HG02884 (cell line): Measurements from ENCODE around the gene GTPBP1.

ENCODE experiments used
- ATAC-seq: cut with Tn5 transposase; IDR thresholded peaks from one replicate; pipeline ENCODE4 v1.9.1; 2021; ENCODE audit warnings: mild to moderate bottlenecking, moderate library complexity; ENCODE audit not compliant: unreplicated experiment

The GTPBP1 gene

DNA sequence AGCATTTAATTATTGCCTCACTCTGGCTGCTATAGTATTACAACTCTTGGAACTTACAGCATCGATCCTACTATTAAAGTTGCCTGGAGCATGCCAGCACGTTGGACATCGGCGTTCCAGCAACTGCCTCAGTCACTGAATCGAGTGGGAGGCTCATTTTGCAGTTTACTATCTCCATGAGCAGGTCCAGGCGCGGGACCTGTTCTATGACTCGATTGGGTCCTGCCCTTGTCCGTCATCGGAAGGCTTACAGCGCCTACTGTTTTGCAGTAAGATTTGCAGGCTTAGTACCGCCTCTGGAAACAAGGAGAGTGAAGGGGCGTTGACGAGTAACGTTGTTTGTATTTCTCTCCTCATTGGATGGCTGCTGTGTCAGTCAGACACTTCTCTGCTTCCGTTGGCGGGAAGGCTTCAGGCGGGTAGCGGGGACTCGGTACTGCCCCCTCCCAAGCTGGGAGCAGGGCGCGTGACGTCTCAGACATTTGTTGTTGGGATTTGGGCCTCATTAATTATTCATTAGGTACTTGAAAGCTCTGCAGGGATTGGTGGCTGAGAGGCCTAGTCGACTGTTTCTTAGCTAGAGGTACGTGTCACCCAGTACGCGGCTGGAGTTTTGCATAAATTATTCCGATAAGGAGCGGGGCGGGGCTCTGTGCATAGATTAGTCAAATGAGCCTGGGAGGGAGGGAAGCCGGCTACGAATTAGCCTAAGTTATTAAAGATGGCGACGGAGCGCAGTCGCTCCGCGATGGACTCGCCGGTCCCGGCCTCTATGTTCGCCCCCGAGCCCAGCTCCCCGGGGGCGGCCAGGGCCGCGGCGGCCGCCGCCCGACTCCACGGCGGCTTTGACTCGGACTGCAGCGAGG lies at the start of gene GTPBP1:
TSS of gene GTPBP1 (plus strand) at position 710 of the 866 bp plus-strand sequence. CDS start at position 722, 12 bp downstream.
- peak; percentile 64 for ATAC-seq

DNA sequence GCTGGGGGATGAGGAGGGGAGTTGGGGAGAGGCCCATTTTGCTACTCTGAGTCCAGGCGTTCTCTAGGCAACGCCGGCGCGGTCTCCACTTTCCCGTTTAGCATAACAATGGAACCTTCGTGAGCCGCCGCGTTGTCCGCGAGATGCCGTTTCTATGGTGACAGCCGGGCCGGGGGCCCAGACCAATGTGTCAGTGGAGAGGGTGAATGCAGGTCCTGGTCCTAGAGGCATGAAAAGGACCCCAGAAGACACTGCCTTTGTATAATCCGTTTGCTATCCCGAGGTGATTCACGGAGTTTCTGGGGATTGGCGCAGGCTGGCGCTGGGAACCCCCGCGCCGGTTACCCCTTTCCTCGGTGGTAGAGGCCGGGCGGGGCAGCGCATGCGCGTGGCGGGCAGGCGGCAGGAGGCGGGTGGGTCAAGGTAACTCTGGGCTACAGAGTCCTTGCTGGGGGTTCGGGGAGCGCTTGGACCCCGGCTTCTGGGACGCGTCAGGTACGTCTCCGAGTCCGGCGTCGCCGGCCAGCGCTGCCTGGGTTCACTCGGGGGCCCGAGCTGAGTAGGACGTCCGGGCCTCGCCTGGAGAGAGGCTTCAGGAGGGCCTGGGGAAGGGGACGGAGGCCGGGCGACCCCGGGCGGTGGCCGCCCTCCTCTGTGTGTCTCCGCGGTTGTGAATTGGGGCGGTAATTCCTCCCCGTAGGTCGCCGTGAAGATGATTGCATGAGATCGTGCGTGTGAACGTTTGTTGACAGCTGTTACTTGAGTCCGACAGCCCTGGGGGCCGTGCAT lies 49.3 kb upstream of the GTPBP1 start, which contains the start of the genes CBY1 and FAM227A:
TSS of gene CBY1 (plus strand) at position 383 of the 789 bp plus-strand sequence. CDS start 11,417 bp downstream, outside the sequence.
TSS of gene FAM227A (minus strand) at position 137 of the 789 bp plus-strand sequence. CDS start 6,224 bp downstream, outside the sequence.
- peak; percentile 66 for ATAC-seq

DNA sequence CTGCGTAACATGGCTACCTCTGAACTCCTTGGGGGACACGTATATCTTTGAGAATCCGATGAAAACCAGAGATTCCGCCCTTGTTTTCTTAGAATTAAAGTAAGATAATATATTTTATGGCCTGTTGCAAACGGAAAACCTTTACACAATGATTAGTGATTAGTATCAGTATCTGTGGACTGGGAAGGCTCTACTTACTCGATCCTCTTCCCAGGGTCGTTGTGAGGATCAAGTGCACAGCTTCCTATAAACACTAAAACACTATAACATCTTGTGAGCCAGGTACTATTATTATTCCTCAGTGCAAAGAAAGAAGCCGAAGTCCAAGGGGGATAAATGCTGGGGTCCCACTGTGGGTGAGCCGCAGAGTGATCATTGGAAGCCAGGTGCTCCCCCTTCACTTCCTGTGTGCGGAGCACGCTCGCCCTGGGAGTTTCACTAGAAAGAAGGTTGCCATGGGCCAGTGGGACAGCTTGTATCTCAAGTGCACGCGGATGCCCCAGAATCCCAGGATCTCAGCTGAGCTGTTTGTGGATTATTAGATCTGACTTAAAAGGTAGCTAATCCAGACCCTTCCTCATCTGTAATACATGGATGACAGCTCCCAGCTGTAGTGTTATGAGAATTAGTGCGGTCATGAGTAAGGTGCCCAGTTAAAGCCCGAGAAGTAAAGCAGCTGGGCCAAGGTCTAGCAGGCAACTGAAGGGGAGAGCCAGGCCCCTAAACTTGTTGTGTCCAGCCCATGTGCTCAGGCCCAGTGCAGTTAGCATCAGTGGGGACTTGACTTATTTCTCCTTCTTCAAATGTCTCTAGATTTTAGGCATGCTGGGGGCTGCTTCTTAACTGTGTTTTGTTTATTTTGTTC lies 48.5 kb upstream of the GTPBP1 start:
- no peak for ATAC-seq

DNA sequence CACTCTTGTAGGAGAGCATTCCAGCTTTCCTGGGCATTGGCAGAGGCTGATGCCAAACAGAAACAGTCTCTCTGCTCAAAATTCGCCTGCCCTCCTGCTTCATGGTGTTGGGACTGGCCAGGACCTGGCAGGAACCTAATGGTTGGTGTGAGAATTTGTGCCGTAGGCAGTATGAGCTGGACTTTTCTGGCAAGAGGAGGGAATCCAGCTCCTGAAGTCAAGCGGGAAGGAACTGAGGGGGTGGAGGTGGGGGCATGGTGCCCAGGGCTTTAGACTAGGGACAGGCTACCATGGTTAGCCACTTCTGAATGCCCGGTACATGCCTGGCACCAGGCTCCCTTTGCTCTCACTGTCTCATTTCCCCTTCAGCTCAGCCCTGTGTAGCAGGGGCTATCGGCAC lies 30.9 kb upstream of the GTPBP1 start:
- ATAC-seq: no peak

DNA sequence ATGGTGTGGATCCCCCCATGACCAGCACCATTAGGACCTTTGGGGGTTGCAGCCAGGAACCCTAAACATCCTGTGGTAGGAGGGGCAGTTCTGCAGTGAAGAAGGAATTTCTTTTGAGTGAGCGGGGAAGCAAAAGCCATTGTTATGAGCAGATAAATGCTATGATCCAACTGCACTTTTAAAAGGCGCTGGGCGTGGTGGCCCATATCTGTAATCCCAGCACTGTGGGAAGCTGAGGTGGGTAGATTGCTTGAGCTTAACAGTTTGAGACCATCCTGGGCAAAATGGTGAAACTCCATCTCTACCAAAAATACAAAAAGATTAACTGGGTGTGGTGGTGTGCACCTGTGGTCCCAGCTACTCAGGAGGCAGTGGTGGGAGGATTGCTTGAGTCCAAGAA lies 29.9 kb upstream of the GTPBP1 start:
- no peak for ATAC-seq

DNA sequence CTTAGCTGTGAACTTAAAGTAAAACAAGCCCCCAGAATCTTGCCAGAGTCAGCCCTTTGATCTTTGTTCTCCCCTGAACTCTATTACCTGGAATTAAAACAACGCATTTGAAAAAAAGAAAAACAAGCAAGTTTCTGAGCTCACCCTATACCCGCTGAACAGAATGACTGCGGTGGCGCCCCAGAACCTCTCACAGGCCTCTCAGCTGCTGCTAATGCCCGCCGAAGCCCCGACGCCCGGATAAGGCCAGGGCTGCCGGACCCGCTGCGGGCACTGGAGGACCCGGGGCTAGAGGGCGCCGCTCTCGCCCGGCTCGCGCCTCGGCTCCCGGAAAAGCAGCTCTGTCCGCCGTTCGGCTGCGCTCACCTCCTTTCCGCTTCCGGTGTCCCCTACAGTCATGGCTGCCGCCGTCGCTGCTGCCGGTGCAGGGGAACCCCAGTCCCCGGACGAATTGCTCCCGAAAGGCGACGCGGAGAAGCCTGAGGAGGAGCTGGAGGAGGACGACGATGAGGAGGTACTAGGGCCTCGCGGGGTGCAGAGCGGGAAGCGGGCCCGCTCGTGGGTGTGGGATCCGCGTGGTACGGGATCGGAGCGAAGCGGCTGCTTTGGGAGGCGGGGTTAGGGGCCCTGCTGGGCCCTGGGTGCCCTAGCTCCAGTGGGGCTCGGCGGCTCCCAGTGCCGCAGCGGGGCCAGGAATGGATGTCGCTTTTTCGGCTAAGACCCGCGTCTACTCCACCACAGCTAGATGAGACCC lies 24.0 kb upstream of the GTPBP1 start, which contains the start of gene TOMM22:
TSS of gene TOMM22 (plus strand) at position 376 of the 754 bp plus-strand sequence. CDS start at position 398, 22 bp downstream.
- peak; percentile 94 for ATAC-seq

DNA sequence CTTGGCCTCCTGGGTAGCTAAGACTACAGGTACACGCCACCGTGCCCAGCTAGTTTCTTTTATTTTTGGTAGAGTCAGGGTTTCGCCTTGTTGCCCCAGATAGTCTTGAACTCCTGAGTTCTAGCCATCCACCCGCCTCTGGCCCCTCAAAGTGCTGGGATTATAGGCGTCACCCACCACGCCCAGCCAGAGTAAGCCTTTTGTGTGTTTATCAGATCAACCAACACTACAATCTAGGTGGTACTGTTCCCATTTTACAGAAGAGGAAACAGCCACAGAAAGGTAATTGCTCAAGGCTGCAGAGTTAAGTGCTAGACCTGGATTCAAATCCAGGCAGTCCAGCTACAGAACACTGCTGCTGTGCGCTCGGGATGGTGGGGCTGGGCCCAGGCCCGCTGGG lies 20.8 kb upstream of the GTPBP1 start:
- no peak for ATAC-seq

DNA sequence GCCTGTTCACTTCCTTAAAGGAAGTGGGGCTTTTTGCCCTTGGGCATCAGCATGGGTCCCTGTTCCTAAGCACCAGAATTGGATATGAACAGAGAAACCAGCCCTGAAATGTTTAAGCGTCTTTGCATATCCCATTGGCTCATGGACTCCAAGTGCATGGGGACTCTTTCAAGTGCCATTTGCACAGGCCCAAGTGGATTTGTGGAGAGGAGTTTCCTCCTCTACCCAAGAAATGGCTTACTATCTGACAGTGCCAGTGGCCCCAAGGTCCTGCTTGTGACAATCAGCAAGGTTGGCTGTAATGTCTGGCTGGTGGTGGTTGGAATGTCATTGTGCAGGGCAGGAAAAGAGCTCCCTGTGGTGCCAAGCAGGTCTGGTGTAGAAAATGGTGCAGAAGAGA lies 20.0 kb upstream of the GTPBP1 start:
- no peak for ATAC-seq

DNA sequence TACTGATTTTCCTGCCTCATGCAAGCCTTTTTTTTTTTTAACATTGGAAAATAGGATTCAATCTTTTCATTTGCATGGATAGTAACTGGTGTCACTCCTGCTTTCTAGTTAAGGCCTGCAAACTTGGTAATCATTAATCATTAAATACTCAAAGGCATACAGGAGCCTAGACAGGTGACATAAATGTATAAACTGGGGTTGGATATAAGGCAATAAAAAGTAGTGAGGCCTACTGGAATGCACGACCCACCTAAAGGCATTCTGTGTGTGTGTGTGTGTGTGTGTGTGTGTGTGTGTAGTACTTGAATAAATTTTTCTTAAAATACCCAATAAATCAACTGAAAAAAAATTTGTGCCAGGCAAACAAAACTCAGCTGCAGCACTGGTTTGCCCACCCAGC lies 16.1 kb upstream of the GTPBP1 start:
- ATAC-seq: no peak

DNA sequence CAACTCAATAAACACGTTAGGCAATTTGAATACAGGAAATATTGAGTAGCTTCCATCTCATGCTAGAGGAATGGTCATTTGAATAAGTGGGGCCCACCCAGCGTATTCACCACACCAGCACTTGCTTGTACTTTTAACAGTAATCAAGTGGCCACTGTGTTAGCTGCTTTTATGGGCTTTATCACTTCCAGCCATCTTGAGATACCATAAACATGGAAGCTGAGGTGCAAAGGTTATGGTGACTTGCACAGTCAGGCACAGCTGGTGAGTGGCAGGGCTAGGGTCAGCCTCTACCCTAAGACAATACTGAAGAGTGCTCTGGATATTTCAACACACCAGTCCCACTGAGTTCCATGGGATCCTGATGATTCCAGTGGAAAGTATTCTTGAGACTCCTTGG lies 11.7 kb upstream of the GTPBP1 start:
- ATAC-seq: no peak

DNA sequence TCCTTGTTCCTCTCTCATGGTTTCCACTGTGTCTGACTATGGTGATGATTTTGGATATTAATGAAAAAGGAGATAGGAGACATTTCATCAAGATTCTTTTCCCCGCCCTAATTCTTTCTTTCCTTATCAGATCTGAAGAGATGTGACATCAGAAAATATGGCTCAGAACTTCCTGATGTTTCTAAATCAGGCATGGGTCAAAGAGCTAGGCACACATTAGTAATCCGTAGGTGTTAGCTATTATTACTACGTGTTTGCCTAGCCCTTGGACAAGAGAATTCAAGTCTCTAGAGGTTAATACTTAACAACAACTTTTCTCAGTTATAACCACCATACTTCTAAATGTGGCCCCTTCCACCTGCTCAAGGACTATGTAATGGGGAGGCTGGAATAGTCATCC lies 10.8 kb upstream of the GTPBP1 start:
- ATAC-seq: no peak

DNA sequence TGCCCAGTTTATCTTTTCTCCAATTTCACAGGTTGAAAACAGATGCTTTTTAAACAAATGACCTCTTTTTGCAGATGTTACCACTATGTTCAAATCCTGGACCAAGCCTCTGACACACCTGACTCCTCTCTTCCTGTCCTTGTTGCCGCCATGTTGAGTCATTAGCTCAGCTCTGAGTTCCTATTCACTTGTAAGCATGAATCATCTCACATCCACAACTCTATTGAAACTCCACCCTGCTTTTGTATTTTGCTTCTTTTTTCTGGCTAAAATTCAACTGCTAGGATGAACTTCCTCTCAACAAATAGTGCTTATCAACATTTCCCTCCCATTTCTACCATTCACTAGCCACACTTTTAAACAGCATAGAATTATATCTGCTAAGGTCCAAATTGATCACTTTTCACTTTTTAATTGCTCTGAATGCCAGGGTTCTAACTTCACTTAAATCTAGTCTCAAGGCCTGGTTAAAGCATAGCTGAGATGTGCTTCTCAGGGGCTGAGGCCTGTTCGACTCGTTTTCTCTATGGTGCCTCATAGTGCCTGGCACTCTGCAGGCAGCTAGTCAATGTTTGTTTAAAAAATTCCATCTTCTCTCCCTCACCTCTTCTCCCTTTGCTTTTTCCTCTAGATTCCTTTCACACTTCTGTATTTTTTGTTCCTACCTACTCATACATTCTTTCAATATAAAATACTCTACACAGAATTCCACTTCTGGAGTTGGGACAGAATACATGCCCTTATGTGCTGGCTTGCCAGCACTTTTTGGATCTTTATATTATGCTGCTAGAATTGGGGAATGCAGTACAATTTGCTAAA lies 8.9 kb upstream of the GTPBP1 start:
- ATAC-seq: no peak

DNA sequence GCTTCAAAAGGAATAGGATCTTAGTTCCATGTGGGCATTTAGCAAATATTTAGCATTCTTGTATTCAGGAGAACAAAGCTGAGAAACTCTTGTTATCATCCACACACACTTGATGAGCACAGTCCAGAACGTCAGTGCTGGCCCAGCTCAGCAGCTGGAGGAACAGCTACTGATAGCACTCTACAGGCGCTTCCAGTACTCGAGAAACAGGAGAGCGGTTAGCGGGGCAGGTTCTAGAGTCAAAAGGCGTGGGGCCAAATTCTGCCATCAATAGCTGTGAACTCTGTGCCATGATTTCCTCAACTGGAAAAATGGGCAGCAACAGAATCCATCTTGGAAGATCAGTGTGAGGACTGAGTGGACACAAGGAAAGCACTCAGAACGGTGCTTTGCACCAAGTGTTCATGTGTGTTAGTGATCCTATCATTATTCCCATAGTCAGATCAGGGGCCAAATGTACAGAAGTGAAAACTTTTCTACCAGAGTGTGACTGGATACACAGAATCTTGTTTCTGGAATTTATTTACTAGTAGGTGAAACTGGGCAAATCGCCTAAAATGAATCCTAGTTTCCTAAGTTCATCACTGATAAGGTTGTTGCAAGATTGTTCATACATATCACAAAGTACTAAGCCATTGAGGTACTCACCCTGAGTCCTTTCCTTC lies 8.2 kb upstream of the GTPBP1 start:
- ATAC-seq: no peak

DNA sequence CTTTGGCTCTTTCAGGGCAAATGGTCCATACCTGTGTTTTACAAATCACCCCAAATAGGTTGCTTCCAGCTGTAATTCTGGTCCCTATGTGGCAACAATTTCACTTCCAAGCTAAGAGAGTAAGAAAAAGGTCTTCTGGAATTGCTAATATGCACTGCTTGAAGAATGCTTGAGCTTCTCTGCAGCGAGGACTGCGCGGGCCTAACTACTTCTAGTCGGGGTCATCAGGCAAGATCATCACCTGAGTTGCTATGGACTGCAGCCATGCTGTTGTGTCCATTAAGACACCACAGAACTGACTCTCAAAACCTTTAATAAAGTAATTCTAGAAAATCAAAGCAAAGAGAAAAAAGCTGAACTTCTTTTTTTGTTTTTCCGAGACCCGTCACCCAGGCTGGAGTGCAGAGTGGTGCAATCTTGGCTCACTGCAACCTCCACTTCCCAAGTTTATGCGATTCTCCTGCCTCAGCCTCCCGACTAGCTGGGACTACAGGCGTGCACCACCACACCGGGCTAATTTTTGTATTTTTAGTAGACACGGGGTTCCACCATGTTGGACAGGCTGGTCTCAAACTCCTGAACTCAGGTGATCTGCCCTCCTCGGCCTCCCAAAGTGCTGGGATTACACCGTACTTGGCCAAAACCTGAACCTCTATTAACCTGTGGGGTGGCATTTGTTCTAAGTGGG lies 7.2 kb upstream of the GTPBP1 start:
- ATAC-seq: no peak

DNA sequence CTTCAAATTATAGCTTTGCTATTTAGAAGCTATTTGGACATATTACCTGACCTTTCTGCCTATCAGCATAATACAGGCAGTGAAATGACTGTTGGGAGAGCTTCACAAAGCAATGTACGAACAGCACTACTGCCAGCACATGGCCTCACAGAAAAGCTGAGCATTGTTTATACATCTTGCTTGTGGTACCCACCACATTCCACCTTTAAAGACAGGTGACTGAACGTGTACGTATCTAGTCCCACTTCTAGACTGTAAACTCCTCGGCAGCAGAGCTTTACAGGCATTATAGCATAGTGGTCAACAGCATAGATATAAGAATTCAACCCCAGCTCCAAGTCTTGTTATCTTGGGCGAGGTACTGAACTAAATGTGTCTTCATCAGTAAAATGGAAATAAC lies 6.6 kb upstream of the GTPBP1 start:
- ATAC-seq: no peak

DNA sequence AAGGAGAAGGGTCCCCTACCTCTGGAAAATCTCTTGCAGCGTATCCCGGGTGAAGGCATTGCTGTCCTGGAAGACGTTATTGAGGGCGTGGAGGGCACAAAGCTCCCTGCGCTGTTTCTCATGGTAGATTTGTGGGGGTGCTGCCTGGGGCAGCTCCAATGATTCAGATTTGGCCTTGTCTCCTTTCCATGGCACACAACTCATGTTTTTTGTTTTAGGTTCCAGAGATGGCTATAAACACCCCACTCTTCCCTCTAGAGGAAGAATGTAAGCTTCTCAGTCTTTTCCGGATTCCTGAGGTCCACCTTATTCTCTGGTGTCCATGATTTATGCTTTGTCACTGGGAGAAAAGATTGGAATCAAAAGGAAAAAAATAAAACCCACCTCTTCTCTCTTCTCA lies 6.0 kb upstream of the GTPBP1 start:
- no peak for ATAC-seq

DNA sequence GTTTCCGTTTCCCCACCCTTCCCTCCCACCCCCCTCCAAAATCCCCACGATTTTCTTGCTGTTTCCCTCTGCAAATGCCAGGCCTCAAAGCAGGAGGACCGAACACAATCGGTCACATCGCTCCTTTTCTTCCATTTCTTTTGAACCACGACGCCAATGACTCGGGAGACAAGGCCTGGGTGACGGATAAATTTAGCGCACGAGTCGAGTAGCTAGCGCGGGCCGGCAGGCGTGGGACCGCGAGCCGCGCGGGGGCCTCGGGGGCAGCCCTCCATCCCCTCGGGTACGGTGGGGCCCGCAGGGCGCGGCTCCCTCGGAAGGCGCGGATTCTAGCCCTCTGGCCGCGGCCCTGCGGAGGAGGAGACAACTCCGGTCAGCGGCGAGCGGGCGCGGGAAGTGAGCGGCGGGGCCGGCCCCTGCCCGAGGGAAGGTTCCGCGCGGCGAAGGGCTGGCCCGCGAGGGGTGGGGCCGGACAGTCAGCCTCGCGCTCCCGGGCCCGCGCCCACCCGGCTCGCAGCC lies 5.4 kb upstream of the GTPBP1 start:
- peak; percentile 7 for ATAC-seq
